K562 (cell line): ENCODE data around the gene LRIT3. TPM values are rescaled to one million over a fixed set of nuclear protein-coding genes. Genes with fewer than 3 reads are reported as not detected.

Experiments
- CLOCK ChIP-seq: fragments of 250-450 bp; sonication (Bioruptor Pico); IDR thresholded peaks from 2 replicates; pipeline ENCODE4 v1.4.0; 2020; ENCODE audit warnings: mild to moderate bottlenecking, moderate library complexity, borderline replicate concordance
- CREB3L1 ChIP-seq: fragments of 450-650 bp; IDR thresholded peaks from 2 replicates; pipeline ENCODE4 v1.6.1; 2014; ENCODE audit warnings: low read depth, mild to moderate bottlenecking, moderate library complexity, borderline replicate concordance
- DMBX1 ChIP-seq: fragments of 250-450 bp; sonication (Bioruptor Pico); IDR thresholded peaks from 2 replicates; pipeline ENCODE4 v1.8.0; 2022; ENCODE audit warnings: inconsistent platforms, mild to moderate bottlenecking, moderate library complexity, borderline replicate concordance
- ETS2 ChIP-seq: IDR thresholded peaks from 2 replicates; pipeline ENCODE4 v1.6.1; 2016; ENCODE audit warnings: borderline replicate concordance, missing genetic modification characterization, mild to moderate bottlenecking, moderate library complexity, missing compliant biosample characterization; ENCODE audit not compliant: poor library complexity, severe bottlenecking
- HSF4 ChIP-seq: fragments of 250-450 bp; sonication (Bioruptor Pico); IDR thresholded peaks from 2 replicates; pipeline ENCODE4 v2.1.2; 2022; ENCODE audit warnings: mild to moderate bottlenecking, moderate library complexity, borderline replicate concordance
- ID3 ChIP-seq, 2 experiments: fragments of 250-450 bp in 1 of 2; fragments of 450-650 bp in 1 of 2; sonication (Bioruptor Pico) in 1 of 2; IDR thresholded peaks; 2 replicates each; pipeline versions ENCODE4 v1.6.1 to v1.8.0; 2016 to 2021; ENCODE audit warnings: mild to moderate bottlenecking in 2 of 2, moderate library complexity in 2 of 2, missing compliant biosample characterization in 1 of 2, missing genetic modification characterization in 1 of 2
- KLF16 ChIP-seq: IDR thresholded peaks from 2 replicates; pipeline ENCODE4 v1.6.1; 2016; ENCODE audit warnings: antibody characterized with exemption
- MAX ChIP-seq: sonication (generic); formaldehyde crosslinking; IDR thresholded peaks from 2 replicates; pipeline ENCODE4 v1.9.0; 2022; ENCODE audit warnings: mild to moderate bottlenecking, missing genetic modification reagents
- MTA1 ChIP-seq: fragments of 450-650 bp; IDR thresholded peaks from 2 replicates; pipeline ENCODE4 v1.6.1; 2017; ENCODE audit warnings: borderline replicate concordance
- NBN ChIP-seq: fragments of 450-650 bp; IDR thresholded peaks from 2 replicates; pipeline ENCODE4 v1.6.1; 2016; ENCODE audit warnings: low read depth, mild to moderate bottlenecking
- RBM34 ChIP-seq: fragments of 200-400 bp; formaldehyde crosslinking; IDR thresholded peaks from 2 replicates; pipeline ENCODE4 v1.6.1; 2018; ENCODE audit warnings: low read length, borderline replicate concordance; ENCODE audit not compliant: insufficient read depth
- TCF3 ChIP-seq: sonication (generic); formaldehyde crosslinking; IDR thresholded peaks from 2 replicates; pipeline ENCODE4 v1.4.0; 2020; ENCODE audit warnings: mild to moderate bottlenecking, missing genetic modification reagents
- ZBTB2 ChIP-seq: fragments of 450-650 bp; IDR thresholded peaks from 2 replicates; pipeline ENCODE4 v1.6.1; 2016; ENCODE audit warnings: antibody characterized with exemption
- ZFX ChIP-seq: sonication (generic); formaldehyde crosslinking; IDR thresholded peaks from 2 replicates; pipeline ENCODE4 v1.8.0; 2022; ENCODE audit warnings: mild to moderate bottlenecking, missing genetic modification reagents, moderate library complexity
- ZNF431 ChIP-seq: sonication (generic); formaldehyde crosslinking; IDR thresholded peaks from 2 replicates; pipeline ENCODE4 v1.8.0; 2022; ENCODE audit warnings: mild to moderate bottlenecking, missing genetic modification reagents
- polyA plus RNA-seq, 8 experiments: library from polyadenylated mRNA; depleted of rRNA in 4 of 8; stranded (reverse) in 5 of 8; unstranded in 3 of 8; fragments of >200 nt; fragmentation: Nextera tagmentation in 2 of 8; fragmentation: Illumina TruSeq in 1 of 8; extraction: Ambion mirVana in 2 of 8; extraction: Trizol in 1 of 8; gene quantifications; 2 replicates each; pipeline versions ENCODE4 v1.2.1 to v1.2.3, GENCODE V29; 2011 to 2014; ENCODE audit warnings: inconsistent platforms in 1 of 8, missing spikeins in 1 of 8
- total RNA-seq, 7 experiments: library from RNA; depleted of rRNA in 6 of 7; stranded (reverse); fragments of >200 nt in 6 of 7; fragmentation: Illumina TruSeq in 2 of 7; extraction: Trizol in 2 of 7; gene quantifications; 2 replicates each; pipeline versions ENCODE4 v1.2.1 to v1.2.3, GENCODE V29; 2011 to 2021; ENCODE audit warnings: low replicate concordance in 1 of 7

Gene LRIT3
- total and polyA plus RNA-seq, 9 of the 15 experiments (the other 6 are each of a cell fraction or from before 2014, with no cell fraction given) = 0.04 to 0.10 (median 0.04) TPM; not detected in 4

GRCh38 chr4:109810552-109811387 lies 37.1 kb upstream of the LRIT3 start (continued):
- 0 out of 2 replicates have a peak, but pooled peaks have one; percentile 46 for TF ChIP-seq ZBTB2
- TF ChIP-seq CREB3L1 = 0 out of 2 replicates have a peak, but pooled peaks have one; percentile 26
- TF ChIP-seq MTA1 = peak; percentile 52; the same call in 1 of the 2 replicates
- TF ChIP-seq MAX (CRISPR knock-in tag) = peak; percentile 72
- no peak for TF ChIP-seq ID3 (CRISPR knock-in tag; IDR thresholded peaks at IDR 0.05)
- 0 out of 2 replicates have a peak, but pooled peaks have one; percentile 44 for TF ChIP-seq ID3 (tag; IDR thresholded peaks at IDR 0.05)
- no peak for TF ChIP-seq KLF16
- TF ChIP-seq HSF4 (CRISPR knock-in tag) = peak; percentile 34; the same call in 1 of the 2 replicates
- 0 out of 2 replicates have a peak, but pooled peaks have one; percentile 37 for TF ChIP-seq DMBX1 (CRISPR knock-in tag)
- peak; percentile 58; the same call in 1 of the 2 replicates for TF ChIP-seq NBN
- TF ChIP-seq ZNF431 = 0 out of 2 replicates have a peak, but pooled peaks have one; percentile 7
- TF ChIP-seq RBM34 = no peak
- no peak for TF ChIP-seq CLOCK (CRISPR knock-in tag)
- TF ChIP-seq ETS2 = no peak
- peak; percentile 65 for TF ChIP-seq TCF3 (CRISPR knock-in tag)
- TF ChIP-seq ZFX = peak; percentile 22; the same call in 1 of the 2 replicates
